ENCODE data around the gene KRT5.
"Not testable (repeated sequence)": the region's sequence is repeated elsewhere in the genome, so short reads cannot be mapped to it uniquely, and the experiment has no call there.

KRT5 gene

DNA sequence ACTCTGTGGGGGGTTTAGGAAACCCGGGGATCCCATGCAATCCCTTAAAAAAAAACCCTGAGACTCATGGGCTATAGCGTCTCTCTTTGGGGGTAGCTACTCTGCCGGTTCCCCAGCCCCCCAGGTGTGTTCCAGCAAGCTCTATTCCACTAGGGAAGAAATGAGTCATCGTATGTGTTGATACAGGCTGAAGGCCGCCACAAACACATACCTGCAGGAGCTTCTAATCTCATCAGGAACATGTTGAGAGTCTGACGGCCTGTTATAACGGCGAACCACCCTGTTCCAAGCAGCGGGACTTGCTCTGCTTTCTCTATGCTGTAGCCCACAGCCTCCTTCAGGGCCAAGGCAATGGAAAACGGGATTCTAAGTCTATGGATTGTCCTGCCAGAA is 977 bp upstream of the KRT5 start:
- FAIRE-seq, result no peak
- DNase-seq (ENCODE audit: low spot score), result peak; percentile 65

DNA sequence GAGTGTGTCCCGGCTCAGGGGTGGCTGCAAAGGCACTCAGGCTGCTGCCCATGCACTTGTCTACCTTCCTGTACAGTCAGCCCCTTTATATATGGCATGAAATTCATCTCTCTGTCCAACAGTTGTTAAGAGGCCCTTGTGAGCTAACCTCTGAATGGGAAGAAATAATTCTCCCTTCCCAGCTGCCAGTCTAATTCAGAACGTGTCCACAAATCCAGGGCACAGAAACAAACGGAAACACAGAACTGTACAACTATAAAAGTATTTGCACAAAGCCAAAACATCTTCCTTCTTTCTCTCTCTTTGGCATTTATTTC is 849 bp downstream of the KRT5 start:
- DNase-seq (ENCODE audit: low spot score), result no peak
- FAIRE-seq, result no peak

DNA sequence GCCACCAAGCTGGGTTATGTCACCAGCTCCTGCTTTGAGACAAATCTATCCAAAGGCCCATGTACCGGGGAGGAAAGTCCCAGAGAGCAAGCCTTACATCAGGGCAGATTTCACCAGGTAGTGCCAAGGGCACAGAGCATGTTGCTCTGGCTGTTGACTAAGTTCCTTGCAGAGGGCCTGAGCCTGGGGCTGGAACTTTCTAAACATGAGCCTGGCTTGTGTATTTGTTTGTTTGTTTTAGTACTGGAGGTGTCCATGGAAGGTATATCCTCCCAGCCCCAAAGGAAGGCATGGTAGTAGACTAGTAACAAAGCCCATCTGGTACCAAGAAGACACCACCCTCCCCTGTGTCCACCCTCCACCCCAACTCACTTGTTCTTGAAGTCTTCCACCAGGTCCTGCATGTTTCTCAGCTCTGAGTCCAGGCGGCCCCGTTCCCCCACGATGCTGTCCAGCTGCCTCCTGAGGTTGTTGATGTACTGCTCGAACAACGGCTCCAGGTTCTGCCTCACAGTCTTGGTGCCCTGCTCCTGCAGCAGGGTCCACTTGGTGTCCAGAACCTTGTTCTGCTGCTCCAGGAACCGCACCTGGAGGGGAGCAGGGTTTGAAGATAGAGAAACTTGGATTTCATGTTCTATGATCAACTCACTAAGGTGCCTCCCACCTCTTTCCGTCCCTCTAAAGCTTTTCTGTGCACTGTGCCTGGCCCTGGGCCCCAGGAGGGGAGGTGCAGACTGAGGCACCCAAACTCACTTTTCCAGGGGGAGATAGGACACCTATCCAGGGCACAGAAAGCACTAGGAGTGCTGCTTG is 1.4 kb downstream of the KRT5 start:
- FAIRE-seq (no peak), DNase-seq (ENCODE audit: low spot score) (no peak)

DNA sequence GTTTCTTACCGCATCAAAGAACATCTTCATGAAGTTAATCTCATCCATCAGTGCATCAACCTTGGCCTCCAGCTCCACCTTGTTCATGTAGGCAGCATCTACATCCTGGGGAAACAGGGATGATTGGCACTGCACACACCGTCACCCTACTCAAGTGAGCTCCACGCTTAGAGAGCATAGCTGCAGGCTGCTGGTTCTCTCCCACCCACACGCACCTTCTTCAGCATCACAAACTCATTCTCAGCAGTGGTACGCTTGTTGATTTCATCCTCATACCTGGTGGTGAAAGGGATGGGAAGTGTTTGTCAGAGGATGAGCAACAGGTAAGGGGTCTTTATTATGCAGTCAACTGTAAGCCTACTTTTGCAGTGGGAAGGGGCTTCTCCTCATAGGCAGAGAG is 2.3 kb downstream of the KRT5 start:
- DNase-seq (ENCODE audit: low spot score) (no peak), FAIRE-seq (no peak)

DNA sequence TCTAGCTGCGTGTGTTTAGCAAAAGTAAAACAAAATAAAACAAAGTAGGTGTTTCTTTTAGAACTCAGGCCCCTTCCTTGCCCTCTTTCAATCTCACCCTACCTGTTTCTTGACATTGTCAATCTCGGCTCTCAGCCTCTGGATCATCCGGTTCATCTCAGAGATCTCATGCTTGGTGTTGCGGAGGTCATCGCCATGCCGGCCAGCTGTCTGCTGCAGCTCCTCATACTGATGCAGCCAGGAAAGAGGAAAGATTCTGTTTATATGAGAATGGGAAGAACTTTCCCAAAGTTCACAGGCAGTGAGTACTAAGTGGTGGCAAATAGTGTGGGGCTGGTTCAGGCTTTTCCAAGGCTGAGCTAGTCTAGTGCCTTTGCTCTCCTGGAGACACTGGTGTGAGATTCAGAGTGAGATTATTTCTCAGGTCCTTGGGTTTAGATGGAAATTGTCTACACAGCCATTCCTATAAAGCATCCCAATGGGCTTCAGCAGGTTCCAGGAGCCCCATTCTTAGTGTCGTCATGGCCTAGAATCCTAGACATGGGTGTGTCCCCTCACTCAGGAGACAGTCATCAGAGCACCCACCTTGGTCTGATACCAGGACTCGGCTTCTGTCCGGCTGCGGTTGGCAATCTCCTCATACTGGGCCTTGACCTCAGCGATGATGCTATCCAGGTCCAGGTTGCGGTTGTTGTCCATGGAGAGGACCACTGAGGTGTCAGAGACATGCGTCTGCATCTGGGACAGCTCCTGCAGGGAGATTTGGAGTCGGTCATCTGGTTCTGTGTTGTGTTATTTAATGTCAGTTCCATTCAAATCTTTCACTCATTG is 3.0 kb downstream of the KRT5 start:
- FAIRE-seq (no peak), DNase-seq (ENCODE audit: low spot score) (no peak)

DNA sequence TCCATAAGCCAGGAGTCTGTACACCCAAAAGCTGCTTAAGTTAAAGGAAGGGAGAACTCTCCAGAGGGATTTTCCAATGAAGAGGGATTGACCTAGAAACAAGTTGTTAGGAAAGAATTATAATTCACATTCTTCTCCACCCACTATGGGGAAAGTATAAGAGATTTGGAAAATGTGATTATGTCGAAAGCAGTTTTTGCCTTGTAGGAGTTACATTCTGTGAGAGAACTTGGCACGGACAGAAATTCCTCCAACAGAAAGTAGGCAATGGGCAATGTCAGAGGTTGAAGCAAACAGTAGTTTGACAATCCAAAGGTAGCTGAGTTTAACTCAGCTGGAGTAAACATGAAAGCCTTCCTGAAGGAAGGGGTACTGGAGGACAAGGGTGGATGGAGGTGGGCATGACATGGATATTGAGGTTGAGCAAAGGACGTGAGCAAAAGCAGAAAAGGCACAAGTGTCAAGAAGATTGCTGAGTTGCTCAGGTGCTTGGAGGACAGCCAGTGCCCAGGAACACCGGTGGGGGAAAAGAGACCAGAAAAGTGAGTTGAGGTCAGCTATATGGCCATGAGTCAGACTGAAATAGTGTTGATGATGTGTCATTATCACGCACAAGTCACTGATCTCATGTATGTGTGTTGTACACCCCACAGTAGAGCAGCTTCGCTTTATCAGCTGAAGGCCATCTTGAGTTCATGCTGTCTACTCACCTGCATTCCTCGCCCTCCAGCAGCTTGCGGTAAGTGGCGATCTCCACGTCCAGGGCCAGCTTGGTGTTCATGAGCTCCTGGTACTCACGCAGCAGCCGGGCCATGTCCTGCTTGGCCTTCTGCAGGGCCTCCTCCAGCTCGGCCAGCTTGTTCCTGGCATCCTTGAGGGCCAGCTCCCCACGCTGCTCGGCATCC is 4.0 kb downstream of the KRT5 start:
- peak; percentile 30 for FAIRE-seq

DNA sequence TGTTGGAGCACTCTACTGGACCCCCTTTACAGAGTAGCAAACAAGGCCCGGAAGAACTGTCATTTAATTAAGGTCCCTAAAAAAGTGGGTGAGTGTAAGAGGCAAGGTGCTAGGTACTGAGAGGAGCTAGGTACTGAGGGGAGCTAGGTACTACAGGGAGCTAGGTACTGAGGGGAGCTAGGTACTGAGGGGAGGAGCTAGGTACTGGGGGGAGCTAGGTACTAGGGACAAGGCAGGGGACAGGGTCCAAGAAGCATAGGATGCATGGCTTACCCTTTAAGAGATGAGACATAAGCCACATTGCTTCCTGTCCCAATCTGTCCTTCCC is 4.9 kb downstream of the KRT5 start:
- FAIRE-seq (no peak), DNase-seq (ENCODE audit: low spot score) (no peak)

More for the DNA sequence above, 4.0 kb downstream of the KRT5 start:
- DNase-seq (ENCODE audit: low spot score), result no peak

DNA sequence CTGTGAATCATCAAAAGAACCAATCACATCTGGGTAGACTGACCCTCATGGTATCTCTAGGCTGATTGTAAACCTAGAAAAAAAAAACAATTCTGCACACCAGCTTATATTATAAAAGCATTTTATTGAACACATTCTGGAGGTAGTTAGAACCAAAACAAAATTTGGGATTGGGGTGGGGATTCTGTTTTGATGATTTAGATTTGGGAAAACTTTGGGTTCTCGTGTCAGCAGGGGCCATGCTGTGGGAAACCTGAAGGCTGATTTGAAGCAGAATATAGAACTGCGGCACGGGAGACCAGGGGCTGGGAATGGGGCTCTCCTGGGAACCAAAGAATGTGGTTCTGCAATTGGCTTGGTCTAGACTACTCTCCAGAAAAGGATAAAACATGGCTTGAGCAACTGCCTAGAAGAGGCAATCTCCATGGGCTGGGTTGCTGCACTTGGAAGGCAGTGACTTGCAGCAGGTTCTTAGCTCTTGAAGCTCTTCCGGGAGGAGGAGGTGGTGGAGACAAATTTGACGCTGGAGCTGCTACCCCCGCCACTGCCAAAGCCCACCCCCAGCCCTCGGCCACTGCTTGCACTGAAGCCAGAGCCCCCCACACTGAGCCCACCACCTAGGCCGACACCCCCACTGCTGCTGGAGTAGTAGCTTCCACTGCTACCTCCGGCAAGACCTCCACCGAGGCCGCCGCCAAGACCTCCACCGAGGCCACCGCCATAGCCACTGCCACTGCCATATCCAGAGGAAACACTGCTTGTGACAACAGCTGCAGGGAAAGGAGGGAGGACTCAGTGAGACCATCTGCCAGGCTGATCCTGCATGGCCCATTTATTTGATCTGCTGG is 5.5 kb downstream of the KRT5 start:
- DNase-seq (ENCODE audit: low spot score), result no peak
- no peak for FAIRE-seq

DNA sequence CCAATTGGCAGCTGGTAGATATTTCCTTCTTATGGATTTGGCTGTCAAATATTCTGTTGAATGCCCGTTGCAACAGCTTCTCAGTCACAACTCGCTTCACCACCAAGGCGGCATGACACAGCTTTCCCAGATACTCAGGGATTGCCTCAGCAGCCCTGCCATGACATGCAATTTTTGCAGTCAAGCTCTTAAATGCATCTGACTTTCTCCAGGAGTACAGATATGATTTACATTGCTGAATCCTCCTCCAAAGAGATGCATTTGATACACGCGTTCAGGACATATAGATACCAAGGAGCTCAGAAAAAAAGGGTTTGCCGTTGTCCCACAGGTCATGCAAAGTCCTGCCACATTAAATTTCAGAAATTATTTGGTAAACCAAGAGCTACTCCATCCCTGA is 6.5 kb downstream of the KRT5 start:
- DNase-seq (ENCODE audit: low spot score) (no peak), FAIRE-seq (no peak)

DNA sequence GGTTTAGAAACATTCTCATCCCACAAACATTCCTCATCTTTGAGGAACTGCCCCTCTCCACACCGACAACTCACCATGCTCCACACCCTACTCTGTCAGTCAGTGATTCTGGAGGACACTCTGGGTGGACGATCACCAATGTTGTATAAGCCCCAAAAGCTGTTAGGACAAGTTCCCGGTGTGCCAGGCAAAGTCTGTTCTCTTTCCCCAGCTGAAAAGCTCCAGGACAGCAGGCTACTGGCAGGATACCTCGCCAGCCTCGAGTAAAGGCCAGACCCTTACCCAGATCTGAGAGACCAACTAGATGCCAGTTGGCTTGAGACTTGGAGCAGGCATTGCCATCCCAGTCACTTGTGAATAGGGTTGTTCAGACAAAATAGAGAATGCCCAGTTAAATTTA is 12.0 kb downstream of the KRT5 start:
- FAIRE-seq (peak; percentile 32), DNase-seq (ENCODE audit: low spot score) (no peak)

DNA sequence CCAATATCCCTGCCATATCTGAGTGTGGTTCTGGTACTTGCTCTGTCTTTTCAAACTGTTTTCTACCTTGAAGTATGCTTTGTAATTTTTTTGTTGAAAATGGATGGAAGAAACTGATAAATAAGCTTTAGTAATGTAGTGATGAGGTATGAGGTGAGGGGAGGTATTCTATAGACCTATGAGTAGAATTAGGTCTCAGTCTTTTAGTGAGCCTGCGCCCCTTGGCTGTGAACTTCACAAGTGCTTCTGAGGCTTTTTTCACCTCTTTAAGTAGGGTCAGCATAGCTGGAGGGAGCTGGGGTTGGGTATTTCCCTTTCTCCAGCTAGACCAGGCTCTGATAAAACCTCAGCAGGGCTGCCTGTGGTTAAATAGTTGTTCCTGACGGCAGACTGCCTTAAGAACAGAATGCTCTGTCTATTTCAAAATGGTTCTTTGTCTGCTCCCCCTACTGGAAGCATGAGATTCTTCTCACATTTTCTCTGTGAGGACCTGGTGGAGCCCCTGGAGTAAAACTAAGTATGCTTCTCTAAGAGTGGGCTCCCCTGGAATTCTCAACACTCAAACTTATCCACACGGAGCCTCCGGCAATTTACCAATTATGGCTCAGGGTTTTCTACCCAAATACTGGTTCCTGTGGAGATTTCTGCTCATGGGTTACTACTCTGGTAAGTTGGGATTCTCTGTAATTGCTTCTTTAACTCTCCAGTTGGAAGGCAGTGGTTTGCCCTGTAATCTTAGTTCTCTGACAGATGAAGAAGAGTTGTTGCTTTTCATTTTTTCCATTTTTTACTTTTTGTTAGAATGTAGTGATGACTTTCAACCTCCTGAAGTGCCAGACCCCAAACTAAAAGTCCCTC is 13.1 kb downstream of the KRT5 start:
- peak; percentile 70 for DNase-seq (ENCODE audit: low spot score)
- no peak for FAIRE-seq

DNA sequence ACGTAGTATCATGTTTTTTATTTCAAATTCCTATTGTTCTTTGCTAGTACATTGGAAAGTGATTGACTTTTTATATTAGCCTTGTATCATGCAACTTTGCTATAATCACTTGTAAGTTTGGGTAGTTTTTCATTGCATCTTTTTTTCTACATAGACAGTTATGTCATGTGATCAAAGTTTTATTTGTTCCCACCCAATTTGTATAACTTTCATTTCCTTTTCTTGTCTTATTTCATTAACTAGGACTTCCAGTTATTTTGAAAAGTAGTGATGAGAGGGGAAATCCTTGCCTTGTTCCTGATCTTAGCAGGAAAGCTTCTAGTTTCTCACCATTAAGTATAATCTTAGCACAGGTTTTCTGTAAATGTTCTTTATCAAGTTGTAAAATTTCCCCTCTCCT is 17.3 kb downstream of the KRT5 start:
- DNase-seq (ENCODE audit: low spot score), result no peak
- no peak for FAIRE-seq

DNA sequence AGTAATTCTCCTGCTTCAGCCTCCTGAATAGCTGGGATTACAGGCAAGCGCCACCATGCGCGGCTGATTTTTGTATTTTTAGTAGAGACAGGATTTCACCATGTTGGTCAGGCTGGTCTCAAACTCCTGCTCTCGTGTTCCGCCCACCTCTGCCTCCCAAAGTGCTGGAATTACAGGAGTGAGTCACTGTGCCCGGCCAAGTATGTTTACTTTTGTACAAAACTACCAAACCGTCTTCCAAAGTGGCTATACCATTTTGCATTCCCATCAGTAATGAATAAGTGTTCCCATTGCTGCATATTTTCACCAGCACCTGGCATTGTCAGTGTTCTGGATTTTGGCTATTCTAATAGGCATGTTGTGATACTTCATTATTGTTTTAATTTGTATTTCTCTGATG is 18.7 kb downstream of the KRT5 start:
- FAIRE-seq (no peak), DNase-seq (ENCODE audit: low spot score) (no peak)

DNA sequence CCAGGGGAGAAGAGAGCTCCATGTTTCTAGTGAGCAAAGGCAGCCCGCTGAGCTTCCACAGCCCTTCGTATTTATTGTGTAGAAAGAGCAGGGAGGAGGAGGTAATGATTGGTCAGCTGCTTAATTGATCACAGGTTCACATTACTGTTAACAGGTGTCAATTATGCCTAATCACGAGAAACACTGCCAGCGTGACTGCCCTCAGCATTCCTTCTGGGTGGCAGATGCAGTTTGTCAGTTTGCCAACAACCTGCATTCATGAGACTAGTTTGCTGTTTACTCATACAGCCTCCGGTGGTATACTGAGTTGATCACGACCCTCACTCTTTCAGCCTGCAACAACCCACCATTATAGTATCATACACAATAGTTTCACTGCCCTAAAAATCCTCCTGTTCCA is 19.6 kb downstream of the KRT5 start:
- DNase-seq (ENCODE audit: low spot score); FAIRE-seq: not testable (repeated sequence)

DNA sequence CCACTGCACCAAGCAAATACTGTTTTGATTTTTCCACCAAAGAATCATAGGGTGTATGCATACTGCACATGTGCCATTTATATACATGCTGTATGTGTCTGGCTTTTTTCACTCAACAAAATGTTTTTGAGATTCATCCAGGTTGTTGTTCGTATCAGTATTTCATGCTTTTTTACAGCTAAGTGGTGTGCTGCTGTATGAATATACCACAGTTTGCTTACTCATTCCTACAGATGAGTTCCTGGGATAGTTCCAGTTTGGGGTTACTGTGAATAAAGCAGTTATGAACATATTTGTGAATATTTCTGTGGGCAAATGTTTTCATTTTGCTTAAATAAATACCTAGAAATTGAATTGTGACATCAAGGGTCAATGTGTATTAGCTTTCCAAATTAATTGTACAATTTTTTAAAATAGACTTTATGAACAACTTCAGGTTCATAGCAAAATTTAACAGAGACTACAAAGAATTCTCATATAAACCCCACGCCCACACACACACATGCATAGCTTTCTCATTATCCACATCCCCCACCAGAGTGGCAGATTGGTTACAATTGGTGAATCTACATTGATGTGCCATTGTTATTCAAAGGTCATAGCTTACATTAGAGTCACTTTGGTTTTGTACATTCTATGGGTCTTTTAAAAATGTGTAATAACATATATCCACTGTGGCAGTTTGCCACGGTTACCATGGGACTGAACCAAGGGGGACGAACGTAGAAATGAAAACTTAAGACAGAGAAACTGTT is 20.2 kb downstream of the KRT5 start:
- DNase-seq (ENCODE audit: low spot score), result no peak
- no peak for FAIRE-seq

DNA sequence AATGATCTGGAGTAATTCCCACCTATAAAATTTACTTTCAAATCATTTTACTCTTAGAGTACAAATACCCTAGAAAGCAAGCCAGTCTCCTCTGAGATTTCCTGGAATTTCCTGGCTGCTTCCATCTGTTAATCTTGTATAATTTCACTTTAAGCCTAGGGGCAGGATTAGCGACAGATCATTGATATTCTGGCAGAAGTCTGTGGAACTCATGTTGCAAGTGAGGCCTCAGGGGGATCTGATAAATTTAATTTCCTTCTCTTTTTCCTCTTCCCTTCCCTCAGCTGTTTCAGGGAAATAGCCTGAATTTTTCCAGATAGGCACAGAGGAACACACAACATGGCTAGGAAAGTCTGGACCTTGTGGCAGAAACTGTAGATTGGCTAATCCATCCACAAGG is 21.2 kb downstream of the KRT5 start:
- DNase-seq (ENCODE audit: low spot score) (no peak), FAIRE-seq (no peak)

DNA sequence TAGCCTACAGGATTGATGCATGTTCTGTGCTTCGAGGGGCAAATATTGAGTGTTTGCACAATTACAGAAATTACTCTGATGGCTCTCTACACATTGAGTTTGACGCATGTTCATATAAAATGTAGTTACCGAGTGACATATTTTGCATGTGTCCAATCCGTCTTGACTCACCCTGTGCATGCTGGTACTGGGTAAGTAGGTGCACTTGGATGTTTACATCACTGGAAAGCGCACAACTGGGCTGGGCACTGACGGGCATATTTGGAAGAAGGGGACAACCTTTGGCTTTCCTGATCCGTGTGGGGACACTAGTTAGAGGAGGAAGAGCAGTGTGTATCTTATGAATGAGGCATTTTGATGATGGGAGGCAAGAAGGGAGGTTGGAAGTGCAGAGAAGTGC is 22.2 kb downstream of the KRT5 start:
- peak; percentile 9 for FAIRE-seq
- no peak for DNase-seq (ENCODE audit: low spot score)

DNA sequence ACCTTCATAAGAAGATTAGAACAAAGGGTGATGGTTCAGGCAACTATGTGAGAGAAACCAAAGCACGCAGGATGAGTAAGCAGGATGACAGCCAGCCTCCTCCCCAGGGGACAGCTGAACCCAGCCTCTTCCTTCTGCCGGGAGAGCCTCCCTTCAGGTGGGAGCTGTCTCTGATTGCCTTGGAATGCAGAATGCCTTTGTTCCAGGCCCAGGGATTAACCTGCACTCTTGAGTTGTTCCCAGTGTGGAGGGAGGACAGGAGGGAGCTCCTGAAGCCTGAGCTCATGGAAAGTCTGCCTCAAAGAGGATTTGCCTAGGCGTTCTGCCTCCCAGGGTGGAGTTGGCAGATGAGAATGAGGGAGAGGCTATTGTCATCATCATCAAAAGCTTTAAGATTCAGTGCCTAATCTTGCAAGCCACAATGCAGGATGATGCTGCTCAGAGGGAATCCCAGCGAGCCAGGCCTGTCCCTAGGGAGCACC is 23.6 kb downstream of the KRT5 start:
- no peak for FAIRE-seq
- DNase-seq (ENCODE audit: low spot score), result peak; percentile 91

DNA sequence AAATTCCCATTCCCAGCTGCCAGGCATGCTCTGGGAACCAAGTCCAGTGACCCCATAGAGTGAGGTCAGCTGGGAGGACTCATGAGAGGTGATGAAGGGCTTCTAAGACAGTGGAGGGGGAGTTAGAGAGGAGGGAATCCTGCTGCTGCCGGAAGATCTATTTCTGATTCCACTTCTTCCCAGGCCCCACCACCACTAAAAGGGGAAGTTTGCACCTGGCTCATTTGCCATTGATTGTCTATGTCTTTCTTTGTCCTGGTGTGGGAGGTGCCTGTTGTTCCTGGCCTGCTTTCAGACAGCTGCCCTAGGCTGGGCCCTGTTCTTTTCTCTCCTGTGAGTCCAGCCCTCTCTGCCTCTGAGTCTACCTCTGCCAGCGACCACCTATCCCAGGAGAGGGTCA is 24.1 kb downstream of the KRT5 start:
- DNase-seq (ENCODE audit: low spot score) (peak; percentile 55), FAIRE-seq (no peak)
